Naive thymus-derived CD4-positive, alpha-beta T cell (primary cell): ENCODE measurements around the gene TMEM8B. TPM values are rescaled to one million over a fixed set of nuclear protein-coding genes. Genes with fewer than 3 reads are reported as not detected.

ENCODE experiments used
- ATAC-seq: fragments of 150-1000 bp; cut with Tn5 transposase; 2 replicates; pipeline ENCODE4 v1.10.0; 2021; ENCODE audit warnings: mild to moderate bottlenecking, moderate library complexity
- CTCF ChIA-PET: fragments of 350-600 bp; sonication (Branson Sonifier 250); formaldehyde crosslinking; loops from one replicate; lab custom pipeline; 2021; ENCODE audit warnings: antibody characterized with exemption; lab: Charles Lee
- POLR2A ChIA-PET: fragments of 350-600 bp; sonication (Branson Sonifier 250); formaldehyde crosslinking; loops from one replicate; lab custom pipeline; 2021; ENCODE audit warnings: antibody characterized with exemption, inconsistent platforms; lab: Charles Lee
- DNase-seq, 9 donors: peaks; one replicate each; pipeline versions ENCODE4 v3.0.0 to v3.0.0-alpha.2; 2020 to 2022; ENCODE audit warnings: mixed read lengths in 1 of 9
- H3K27ac ChIP-seq: one replicate; pipeline ENCODE4 v1.7.0; 2013; ENCODE audit warnings: mild to moderate bottlenecking, low read depth, low read length, moderate library complexity
- H3K27me3 ChIP-seq, 2 donors: one replicate each; pipeline ENCODE4 v1.7.0; 2013; ENCODE audit warnings: low read length in 2 of 2, mild to moderate bottlenecking in 2 of 2, moderate library complexity in 2 of 2; ENCODE audit not compliant: control insufficient read depth in 2 of 2, insufficient read depth in 2 of 2
- H3K36me3 ChIP-seq, 3 experiments: 1 replicate in 2 of 3; 2 replicates in 1 of 3; pipeline ENCODE4 v1.7.0; 2013; ENCODE audit warnings: low read length in 3 of 3, mild to moderate bottlenecking in 3 of 3, moderate library complexity in 1 of 3; ENCODE audit not compliant: insufficient read depth in 3 of 3, control insufficient read depth in 2 of 3
- H3K4me1 ChIP-seq, 2 donors: one replicate each; pipeline ENCODE4 v1.7.0; 2013; ENCODE audit warnings: low read length in 2 of 2, mild to moderate bottlenecking in 2 of 2, moderate library complexity in 1 of 2; ENCODE audit not compliant: control insufficient read depth in 2 of 2, insufficient read depth in 2 of 2
- H3K4me3 ChIP-seq: 2 replicates; pipeline ENCODE4 v1.7.0; 2013; ENCODE audit warnings: mild to moderate bottlenecking, low read length
- H3K9me3 ChIP-seq, 3 experiments: 1 replicate in 2 of 3; 2 replicates in 1 of 3; pipeline ENCODE4 v1.7.0; 2013; ENCODE audit warnings: low read length in 3 of 3; ENCODE audit not compliant: control insufficient read depth in 2 of 3
- H3K27ac Mint-ChIP-seq, 9 donors: one replicate each; pipeline ENCODE4 v1.8.0; 2020 to 2022; ENCODE audit warnings: mixed read lengths in 9 of 9, mild to moderate bottlenecking in 8 of 9, moderate library complexity in 5 of 9, inconsistent platforms in 2 of 9
- H3K27me3 Mint-ChIP-seq, 5 donors: one replicate each; pipeline ENCODE4 v1.8.0; 2021 to 2022; ENCODE audit warnings: mixed read lengths in 5 of 5, mild to moderate bottlenecking in 1 of 5
- H3K36me3 Mint-ChIP-seq, 5 donors: one replicate each; pipeline ENCODE4 v1.8.0; 2020 to 2022; ENCODE audit warnings: mixed read lengths in 5 of 5, mild to moderate bottlenecking in 3 of 5, inconsistent platforms in 1 of 5
- H3K4me1 Mint-ChIP-seq, 7 donors: one replicate each; pipeline ENCODE4 v1.8.0; 2020 to 2022; ENCODE audit warnings: mixed read lengths in 7 of 7, mild to moderate bottlenecking in 3 of 7, inconsistent platforms in 1 of 7
- H3K4me3 Mint-ChIP-seq, 10 donors: one replicate each; pipeline ENCODE4 v1.8.0; 2020 to 2022; ENCODE audit warnings: mild to moderate bottlenecking in 10 of 10, mixed read lengths in 10 of 10, moderate library complexity in 6 of 10, inconsistent platforms in 2 of 10
- H3K9me3 Mint-ChIP-seq, 11 donors: one replicate each; pipeline ENCODE4 v1.8.0; 2020 to 2022; ENCODE audit warnings: mixed read lengths in 11 of 11, mild to moderate bottlenecking in 4 of 11, inconsistent platforms in 1 of 11, moderate library complexity in 1 of 11
- intact Hi-C, 2 donors: fragments of 100-400 bp; cut with micrococcal nuclease; formaldehyde crosslinking; loops; one replicate each; pipeline ENCODE4 v1.15.1; 2023
- polyA plus RNA-seq, 2 donors: library from polyadenylated mRNA; unstranded; fragments of 300-500 nt; fragmentation: Illumina TruSeq; gene quantifications; one replicate each; pipeline ENCODE4 v1.2.3, GENCODE V29; 2021
- total RNA-seq, 6 experiments: library from RNA in 5 of 6; stranded (reverse) in 5 of 6; gene quantifications; 1 replicate in 5 of 6; 2 replicates in 1 of 6; pipeline ENCODE4 v1.2.3 and lab custom pipeline; 2021 to 2026

Gene TMEM8B
- total and polyA plus RNA-seq, 7 experiments from 2014 or later = 3.0 to 11.6 (median 10.5) TPM

- ChIA-PET POLR2A (interaction anchor here (0.8 kb wide), 1 partner anchor 9 kb away, joined by 3 read pairs; no protein-coding TSS in a partner anchor), CTCF (interaction anchor here (1.9 kb wide), 1 partner anchor 33 kb away, joined by 5 read pairs; no protein-coding TSS in a partner anchor)
- Mint-ChIP-seq H3K36me3 (no peaks in the 10 kb centered on the region), H3K4me3 (no peak overlapping the region), H3K9me3 (no peaks in the 10 kb centered on the region), H3K27me3 (peaks cover 0 to 8% (median 0%) of the 10 kb centered on the region in 5 donors), H3K4me1 (peaks cover 5 to 18% (median 9%) of the 10 kb centered on the region in 7 donors), H3K27ac (no peak overlapping the region)
- Histone ChIP-seq H3K4me3 (no peak overlapping the region), H3K9me3 (no peaks in the 10 kb centered on the region), H3K27ac (no peak overlapping the region), H3K27me3 (no peaks in the 10 kb centered on the region), H3K4me1 (no peaks in the 10 kb centered on the region), H3K36me3 (no peaks in the 10 kb centered on the region)
- intact Hi-C loops = no loop called here
- no peak for ATAC-seq
- no peak for DNase-seq
Measured at GRCh38 chr9:35822926-35823325, 6.1 kb upstream of the TMEM8B start.

- H3K27me3 Mint-ChIP-seq = peaks cover 0 to 5% (median 0%) of the 10 kb centered on the region in 5 donors
- no peaks in the 10 kb centered on the region for H3K9me3 Mint-ChIP-seq
- Histone ChIP-seq H3K36me3 (no peaks in the 10 kb centered on the region), H3K27me3 (no peaks in the 10 kb centered on the region), H3K4me3 (no peak overlapping the region), H3K27ac (no peak overlapping the region), H3K9me3 (no peaks in the 10 kb centered on the region), H3K4me1 (peaks cover 4 to 14% of the 10 kb centered on the region in 2 donors)
- ChIA-PET CTCF (interaction anchor here (0.9 to 2.6 kb wide), 16 partner anchors 9 to 169 kb away, joined by 3 to 18 read pairs (median 4); partner anchors contain the start of genes ARHGEF39, CREB3, RMRP and SPAG8), POLR2A (interaction anchor here (0.6 to 1.0 kb wide), 4 partner anchors 12 to 56 kb away, joined by 3 to 6 read pairs (median 4); partner anchors contain the start of genes HINT2 and SPAG8)
- peaks cover 25 to 35% (median 32%) of the 10 kb centered on the region in 7 donors for H3K4me1 Mint-ChIP-seq
- peak in 7 of 9 donors; percentile 35 to 61 (median 55) for DNase-seq
- H3K4me3 Mint-ChIP-seq = peak overlapping the region in 9 of 10 donors; percentile 6 to 56 (median 36)
- peak; percentile 60 for ATAC-seq
- H3K27ac Mint-ChIP-seq = peak overlapping the region in 6 of 9 donors; percentile 1 to 48 (median 16)
- H3K36me3 Mint-ChIP-seq = no peaks in the 10 kb centered on the region
- intact Hi-C loops = loop anchor here (1.0 to 5.0 kb wide), 7 partner anchors 36 to 366 kb away; partner anchors contain the start of genes CCDC107 (in 1 of the 2), CLTA (in 1 of the 2) and RMRP (in 1 of the 2)
Measured at GRCh38 chr9:35826071-35826701, 2.8 kb upstream of the TMEM8B start.

- CTCF ChIA-PET = interaction anchor here (0.7 to 2.6 kb wide), 4 partner anchors 13 to 321 kb away, joined by 4 to 18 read pairs (median 10); partner anchors contain the start of genes HINT2 and SPAG8
- Mint-ChIP-seq H3K36me3 (no peaks in the 10 kb centered on the region), H3K4me1 (peaks cover 25 to 43% (median 33%) of the 10 kb centered on the region in 7 donors), H3K27me3 (peaks cover 0 to 5% (median 0%) of the 10 kb centered on the region in 5 donors), H3K4me3 (peak overlapping the region; percentile 50 to 100 (median 90)), H3K27ac (peak overlapping the region in 3 of 9 donors; percentile 5 to 93 (median 14)), H3K9me3 (no peaks in the 10 kb centered on the region)
- Histone ChIP-seq H3K36me3 (no peaks in the 10 kb centered on the region), H3K9me3 (no peaks in the 10 kb centered on the region), H3K27me3 (no peaks in the 10 kb centered on the region), H3K27ac (no peak overlapping the region), H3K4me3 (no peak overlapping the region), H3K4me1 (peaks cover 4 to 14% of the 10 kb centered on the region in 2 donors)
- intact Hi-C loops = loop anchor here in 1 of 2 donors (5.0 kb wide), 2 partner anchors 225 to 365 kb away; partner anchors contain the start of gene CLTA
- POLR2A ChIA-PET = interaction anchor here (1.0 kb wide), 1 partner anchor 95 kb away, joined by 3 read pairs; the partner anchor contains the start of gene CREB3
- ATAC-seq = no peak
- DNase-seq = no peak
Measured at GRCh38 chr9:35827486-35827885, 1.5 kb upstream of the TMEM8B start.

- DNase-seq = peak in 1 of 9 donors; percentile 52
- POLR2A ChIA-PET = interaction anchor here (0.5 to 2.3 kb wide), 5 partner anchors 14 to 218 kb away, joined by 3 to 18 read pairs (median 3); partner anchors contain the start of gene SPAG8
- no peak for ATAC-seq
Measured at GRCh38 chr9:35828716-35829083, 328 bp upstream of the TMEM8B start, which contains the start of gene FAM221B. Gene FAM221B (minus strand): TSS chr9:35828732. CDS start chr9:35826161, 2,571 bp downstream.

GRCh38 chr9:35829764-35830096 is 702 bp downstream of the TMEM8B start:
- peak overlapping the region; percentile 88 for H3K4me3 ChIP-seq
- H3K27ac ChIP-seq = peak overlapping the region; percentile 94
- Mint-ChIP-seq H3K4me3 (peak overlapping the region; percentile 78 to 90 (median 84)), H3K4me1 (peaks cover 25 to 51% (median 46%) of the 10 kb centered on the region in 7 donors), H3K36me3 (no peaks in the 10 kb centered on the region), H3K27me3 (peaks cover 0 to 5% (median 0%) of the 10 kb centered on the region in 5 donors), H3K9me3 (no peaks in the 10 kb centered on the region), H3K27ac (peak overlapping the region; percentile 79 to 92 (median 90))
- H3K4me1 ChIP-seq = peaks cover 4 to 14% of the 10 kb centered on the region in 2 donors
- intact Hi-C loops = loop anchor here (1.0 to 5.0 kb wide), 7 partner anchors 14 to 363 kb away; partner anchors contain the start of genes HINT2 (in 2 of the 2) and CLTA (in 1 of the 2)
- no peak for ATAC-seq
- H3K27me3 ChIP-seq = no peaks in the 10 kb centered on the region
- no peaks in the 10 kb centered on the region for H3K9me3 ChIP-seq
- no peak for DNase-seq
- POLR2A ChIA-PET = interaction anchor here (1.4 to 2.3 kb wide), 2 partner anchors 12 to 17 kb away, joined by 3 to 18 read pairs; partner anchors contain the start of gene SPAG8
- no peaks in the 10 kb centered on the region for H3K36me3 ChIP-seq
- CTCF ChIA-PET = no interaction called here

More at GRCh38 chr9:35828716-35829083, 328 bp upstream of the TMEM8B start, which contains the start of gene FAM221B:
- Histone ChIP-seq H3K27ac (peak within 1 kb of the TSS; percentile 94), H3K4me1 (peaks cover 4 to 14% of the 10 kb centered on the region in 2 donors), H3K36me3 (no peaks in the 10 kb centered on the region), H3K9me3 (no peaks in the 10 kb centered on the region), H3K4me3 (peak within 1 kb of the TSS; percentile 88), H3K27me3 (no peaks in the 10 kb centered on the region)
- H3K27me3 Mint-ChIP-seq = peaks cover 0 to 5% (median 0%) of the 10 kb centered on the region in 5 donors
- peaks cover 25 to 47% (median 40%) of the 10 kb centered on the region in 7 donors for H3K4me1 Mint-ChIP-seq
- intact Hi-C loops = loop anchor here (1.0 to 5.0 kb wide), 7 partner anchors 13 to 364 kb away; partner anchors contain the start of genes HINT2 (in 2 of the 2) and CLTA (in 1 of the 2)
- H3K27ac Mint-ChIP-seq = peak within 1 kb of the TSS; percentile 91 to 99 (median 94)
- peak within 1 kb of the TSS; percentile 84 to 100 (median 94) for H3K4me3 Mint-ChIP-seq
- CTCF ChIA-PET = interaction anchor here (0.5 to 1.7 kb wide), 3 partner anchors 14 to 60 kb away, joined by 3 to 6 read pairs (median 4); partner anchors contain the start of gene HINT2
- H3K36me3 Mint-ChIP-seq = no peaks in the 10 kb centered on the region
- H3K9me3 Mint-ChIP-seq = no peaks in the 10 kb centered on the region

GRCh38 chr9:35831040-35831439 is 2.0 kb downstream of the TMEM8B start:
- Mint-ChIP-seq H3K4me3 (peak overlapping the region in 5 of 10 donors; percentile 7 to 80 (median 17)), H3K9me3 (no peaks in the 10 kb centered on the region), H3K27ac (peak overlapping the region in 3 of 9 donors; percentile 28 to 91 (median 81)), H3K27me3 (peaks cover 0 to 5% (median 0%) of the 10 kb centered on the region in 5 donors), H3K36me3 (no peaks in the 10 kb centered on the region), H3K4me1 (peaks cover 19 to 49% (median 45%) of the 10 kb centered on the region in 7 donors)
- H3K36me3 ChIP-seq = peaks cover 0 to 3% (median 0%) of the 10 kb centered on the region in 3 experiments
- no peaks in the 10 kb centered on the region for H3K27me3 ChIP-seq
- intact Hi-C loops = no loop called here
- H3K27ac ChIP-seq = no peak overlapping the region
- H3K4me1 ChIP-seq = peaks cover 4 to 14% of the 10 kb centered on the region in 2 donors
- POLR2A ChIA-PET = interaction anchor here (0.6 to 1.4 kb wide), 3 partner anchors 16 to 97 kb away, joined by 3 read pairs; partner anchors contain the start of gene SPAG8
- no peak overlapping the region for H3K4me3 ChIP-seq
- CTCF ChIA-PET = interaction anchor here (0.8 kb wide), 1 partner anchor 51 kb away, joined by 4 read pairs; no protein-coding TSS in a partner anchor
- DNase-seq (no peak), ATAC-seq (no peak)
- H3K9me3 ChIP-seq = no peaks in the 10 kb centered on the region
